AG10803 (cell line): ENCODE measurements around the gene ERMARD.

Experiments used
- DNase-seq: peaks from one replicate; pipeline ENCODE4 v3.0.0; 2010; ENCODE audit warnings: low read depth
- H3K4me3 ChIP-seq: 2 replicates; pipeline ENCODE4 v1.5.1; 2011; ENCODE audit warnings: mild to moderate bottlenecking, low read length, control low read depth
- CTCF ChIP-seq: conservative IDR thresholded peaks from 2 replicates; pipeline ENCODE4 v1.5.1; 2011; ENCODE audit warnings: mild to moderate bottlenecking, low read length, control low read depth, inconsistent platforms

Gene ERMARD

GRCh38 chr6:169812257-169812644, 60.8 kb downstream of the ERMARD start:
- TF ChIP-seq CTCF: no peak
- DNase-seq: no peak
- H3K4me3 ChIP-seq: no peak overlapping the region

GRCh38 chr6:169813969-169814368, 62.5 kb downstream of the ERMARD start:
- no peak for DNase-seq
- no peak for TF ChIP-seq CTCF
- H3K4me3 ChIP-seq: no peak overlapping the region

GRCh38 chr6:169816054-169816453, 64.6 kb downstream of the ERMARD start:
- DNase-seq: no peak
- H3K4me3 ChIP-seq: no peak overlapping the region
- no peak for TF ChIP-seq CTCF

GRCh38 chr6:169816975-169817374, 65.6 kb downstream of the ERMARD start:
- no peak overlapping the region for H3K4me3 ChIP-seq
- no peak for DNase-seq
- no peak for TF ChIP-seq CTCF

GRCh38 chr6:169820358-169820757, 68.9 kb downstream of the ERMARD start:
- H3K4me3 ChIP-seq: no peak overlapping the region
- DNase-seq: no peak
- TF ChIP-seq CTCF: no peak

GRCh38 chr6:169824021-169824420, 72.6 kb downstream of the ERMARD start:
- no peak overlapping the region for H3K4me3 ChIP-seq
- DNase-seq: no peak
- no peak for TF ChIP-seq CTCF

- H3K4me3 ChIP-seq: no peak overlapping the region
- TF ChIP-seq CTCF: no peak
- no peak for DNase-seq
Observed at GRCh38 chr6:169824848-169825557, 73.6 kb downstream of the ERMARD start.
